ENCODE results near the gene QRFP.

The QRFP gene

DNA sequence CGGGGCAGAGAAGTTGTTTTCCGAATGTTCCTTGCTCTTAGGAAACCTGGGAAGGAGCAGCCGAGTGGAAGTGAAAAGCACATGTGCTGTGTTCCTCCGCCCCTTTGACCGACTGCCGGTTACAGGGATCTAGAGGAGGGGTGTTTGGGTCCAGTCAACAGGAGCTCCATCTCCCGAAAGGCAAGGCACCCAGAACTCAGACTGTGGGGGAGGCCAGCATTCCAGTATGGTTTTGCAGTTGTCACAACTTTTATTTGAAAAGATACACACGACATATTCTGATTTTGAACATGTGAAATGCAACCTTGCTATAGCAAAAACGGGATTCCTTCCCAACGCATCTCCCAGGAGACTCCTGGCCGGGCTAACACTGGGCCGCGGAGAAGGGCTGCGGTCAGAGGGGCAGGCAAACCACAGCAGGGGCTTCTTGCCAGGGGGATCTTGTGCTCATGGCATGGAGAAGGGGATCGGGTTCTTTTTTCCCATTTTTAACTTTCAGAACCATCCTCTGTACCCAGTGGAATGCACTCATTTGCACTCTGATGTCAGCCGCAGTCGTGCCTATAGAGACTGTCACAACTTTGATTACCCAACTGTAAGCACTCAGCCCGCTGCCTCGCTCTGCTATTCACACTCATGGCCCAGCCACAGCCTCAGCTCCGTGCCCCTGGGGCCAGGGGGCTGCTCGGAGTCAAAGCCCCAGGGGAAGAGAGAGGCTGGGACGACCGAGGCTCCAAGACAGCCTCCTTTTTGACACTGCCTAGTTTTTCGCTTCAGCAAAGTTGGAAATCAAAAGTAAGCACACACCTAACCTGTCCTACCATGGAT lies 3.9 kb downstream of the QRFP start:
- no peak overlapping the region for H3K27ac ChIP-seq
- TF ChIP-seq, protein P1, sequence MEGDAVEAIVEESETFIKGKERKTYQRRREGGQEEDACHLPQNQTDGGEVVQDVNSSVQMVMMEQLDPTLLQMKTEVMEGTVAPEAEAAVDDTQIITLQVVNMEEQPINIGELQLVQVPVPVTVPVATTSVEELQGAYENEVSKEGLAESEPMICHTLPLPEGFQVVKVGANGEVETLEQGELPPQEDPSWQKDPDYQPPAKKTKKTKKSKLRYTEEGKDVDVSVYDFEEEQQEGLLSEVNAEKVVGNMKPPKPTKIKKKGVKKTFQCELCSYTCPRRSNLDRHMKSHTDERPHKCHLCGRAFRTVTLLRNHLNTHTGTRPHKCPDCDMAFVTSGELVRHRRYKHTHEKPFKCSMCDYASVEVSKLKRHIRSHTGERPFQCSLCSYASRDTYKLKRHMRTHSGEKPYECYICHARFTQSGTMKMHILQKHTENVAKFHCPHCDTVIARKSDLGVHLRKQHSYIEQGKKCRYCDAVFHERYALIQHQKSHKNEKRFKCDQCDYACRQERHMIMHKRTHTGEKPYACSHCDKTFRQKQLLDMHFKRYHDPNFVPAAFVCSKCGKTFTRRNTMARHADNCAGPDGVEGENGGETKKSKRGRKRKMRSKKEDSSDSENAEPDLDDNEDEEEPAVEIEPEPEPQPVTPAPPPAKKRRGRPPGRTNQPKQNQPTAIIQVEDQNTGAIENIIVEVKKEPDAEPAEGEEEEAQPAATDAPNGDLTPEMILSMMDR (IDR thresholded peaks at IDR 0.05) = no peak
- TF ChIP-seq ZFX (IDR thresholded peaks at IDR 0.05; ENCODE audit: borderline replicate concordance) = no peak

DNA sequence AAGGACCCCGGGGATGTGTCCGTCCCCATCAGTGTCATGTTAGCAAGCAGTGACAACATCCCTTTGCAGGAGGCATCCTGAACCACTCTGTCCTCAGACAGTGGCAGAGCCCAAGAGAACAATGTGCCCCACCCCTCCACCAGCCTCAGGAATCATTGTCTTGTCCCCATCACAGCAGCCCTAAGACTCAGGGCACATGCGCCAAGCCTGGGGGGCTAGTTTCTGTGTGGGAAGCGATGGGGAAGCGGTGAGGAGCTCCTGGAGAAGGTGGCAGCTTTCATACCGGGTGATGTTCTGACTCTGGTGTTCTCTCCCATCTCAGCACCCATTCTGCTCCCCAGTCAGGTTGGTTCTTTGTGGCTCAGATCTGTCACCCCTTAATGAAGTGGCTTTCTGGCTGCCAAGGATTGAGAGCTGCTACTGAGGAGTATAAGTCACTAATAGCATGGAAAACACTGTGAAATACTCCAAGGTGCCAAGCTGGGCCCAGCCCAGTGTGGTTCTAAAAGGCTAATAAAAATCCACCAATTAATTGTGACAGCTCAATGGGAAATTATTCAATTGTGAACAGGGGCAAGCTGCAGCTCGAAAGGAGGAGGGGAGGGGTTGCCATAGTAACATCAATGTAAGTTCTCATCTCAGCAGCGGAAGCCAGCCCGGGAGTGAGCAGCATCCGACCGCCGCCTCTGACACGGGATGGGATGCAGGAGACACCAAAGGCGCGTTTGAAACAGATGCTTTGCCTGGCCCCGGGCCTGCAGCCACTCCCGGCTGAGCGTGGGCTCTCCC lies 4.7 kb downstream of the QRFP start:
- TF ChIP-seq ZFX (IDR thresholded peaks at IDR 0.05; ENCODE audit: borderline replicate concordance) = no peak
- TF ChIP-seq, protein P1 (IDR thresholded peaks at IDR 0.05) = no peak
- no peak overlapping the region for H3K27ac ChIP-seq

DNA sequence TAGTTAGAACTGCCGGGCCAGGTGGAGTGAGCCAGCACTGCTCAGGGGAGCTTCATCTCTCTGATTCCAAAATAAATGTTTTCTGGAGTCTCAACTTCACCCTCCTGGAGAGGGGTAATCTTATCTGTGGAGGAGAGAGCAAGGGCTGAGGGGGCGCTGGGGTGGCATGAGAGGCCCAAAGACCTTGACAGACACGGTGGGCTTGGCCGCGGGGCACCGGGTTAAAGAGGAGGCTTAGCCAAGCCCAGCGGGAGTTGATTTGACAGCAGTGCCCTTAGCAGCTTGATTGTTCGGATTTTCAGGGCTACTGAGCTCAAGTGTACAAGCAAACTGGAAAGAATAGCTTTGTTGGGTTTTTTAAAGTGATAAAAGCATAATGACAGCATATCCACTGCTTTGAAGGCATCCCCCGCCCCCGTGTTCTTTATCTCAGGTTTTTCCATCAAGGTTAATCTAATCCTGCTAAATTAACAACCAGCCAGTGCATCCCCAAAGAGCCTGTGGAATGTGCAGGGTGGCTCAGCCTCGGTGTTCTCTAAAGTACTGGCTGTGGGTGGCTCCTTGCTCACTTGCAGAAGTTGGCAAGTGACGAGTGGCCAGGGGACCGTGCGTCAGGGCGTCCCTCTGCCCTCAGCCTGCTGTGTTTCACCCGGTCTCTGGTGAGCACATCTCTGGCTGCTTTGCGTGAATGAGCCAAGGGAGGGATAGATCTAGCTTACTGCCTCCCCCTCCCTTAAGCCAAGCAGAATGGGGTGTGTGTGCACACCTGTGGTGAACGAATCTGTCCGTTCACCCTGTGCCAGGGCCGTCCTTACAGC lies 5.5 kb downstream of the QRFP start:
- TF ChIP-seq, protein P1 (IDR thresholded peaks at IDR 0.05) = no peak
- no peak for TF ChIP-seq ZFX (IDR thresholded peaks at IDR 0.05; ENCODE audit: borderline replicate concordance)

DNA sequence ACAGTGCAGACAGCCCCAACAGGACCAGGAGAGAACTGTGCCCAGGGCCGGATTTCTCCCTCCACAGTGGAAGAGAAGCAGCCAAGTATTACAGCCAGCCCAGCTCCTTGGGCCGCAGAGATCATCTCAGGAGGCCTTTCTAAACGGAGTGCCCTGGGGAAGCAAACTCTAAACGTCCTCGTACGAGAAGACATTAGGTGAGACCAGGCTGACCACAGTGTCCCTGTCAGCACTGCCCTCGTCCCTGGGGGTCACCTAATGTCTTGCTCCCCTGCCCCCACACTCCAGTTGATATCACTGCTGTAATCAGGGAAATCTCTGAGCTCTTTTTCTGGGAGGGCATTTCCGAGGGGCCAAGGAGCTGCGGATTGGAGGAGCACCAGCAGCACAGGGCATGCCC lies 6.5 kb downstream of the QRFP start:
- no peak for TF ChIP-seq ZFX (IDR thresholded peaks at IDR 0.05; ENCODE audit: borderline replicate concordance)
- TF ChIP-seq, protein P1 (IDR thresholded peaks at IDR 0.05) = no peak
- H3K27ac ChIP-seq = no peak overlapping the region

More for the DNA sequence above, 5.5 kb downstream of the QRFP start:
- no peak overlapping the region for H3K27ac ChIP-seq

DNA sequence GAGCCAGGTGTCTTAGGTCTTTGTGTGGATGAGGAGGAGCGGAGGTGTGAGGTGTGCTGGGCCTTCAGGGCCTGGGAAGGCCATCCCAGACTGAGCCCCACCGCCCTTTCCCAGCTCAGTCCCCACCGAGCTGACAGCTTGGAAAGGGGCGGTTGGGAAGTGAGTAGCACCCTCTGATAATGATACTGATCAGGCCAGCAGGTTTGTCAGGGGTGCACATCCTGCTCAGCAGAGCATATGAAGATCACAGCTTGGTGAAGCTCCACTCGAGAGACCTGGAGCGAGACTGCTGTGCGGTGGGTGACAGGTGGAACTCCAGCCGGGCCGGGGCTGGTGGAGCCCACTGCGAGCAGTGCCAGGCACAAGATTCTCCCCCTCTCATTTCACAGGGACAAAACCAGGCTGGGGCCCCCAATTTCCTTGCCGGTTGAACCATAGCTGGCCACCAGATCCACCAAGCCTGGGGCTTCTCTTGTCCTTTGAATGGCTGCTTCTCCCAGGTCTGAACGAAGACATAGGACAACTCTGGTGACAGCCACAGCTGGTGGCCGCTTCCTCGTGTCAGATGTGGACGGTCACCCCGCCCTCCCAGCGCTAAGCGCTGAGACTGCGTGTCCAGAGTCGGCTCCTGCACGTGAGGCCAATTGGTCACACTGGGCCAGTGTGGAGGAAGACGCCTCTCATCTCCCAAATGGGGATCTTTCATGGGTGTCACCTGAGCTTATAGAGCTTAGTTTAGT lies 8.3 kb downstream of the QRFP start:
- no peak for TF ChIP-seq ZFX (IDR thresholded peaks at IDR 0.05; ENCODE audit: borderline replicate concordance)
- TF ChIP-seq, protein P1 (IDR thresholded peaks at IDR 0.05) = no peak
- H3K27ac ChIP-seq = no peak overlapping the region

DNA sequence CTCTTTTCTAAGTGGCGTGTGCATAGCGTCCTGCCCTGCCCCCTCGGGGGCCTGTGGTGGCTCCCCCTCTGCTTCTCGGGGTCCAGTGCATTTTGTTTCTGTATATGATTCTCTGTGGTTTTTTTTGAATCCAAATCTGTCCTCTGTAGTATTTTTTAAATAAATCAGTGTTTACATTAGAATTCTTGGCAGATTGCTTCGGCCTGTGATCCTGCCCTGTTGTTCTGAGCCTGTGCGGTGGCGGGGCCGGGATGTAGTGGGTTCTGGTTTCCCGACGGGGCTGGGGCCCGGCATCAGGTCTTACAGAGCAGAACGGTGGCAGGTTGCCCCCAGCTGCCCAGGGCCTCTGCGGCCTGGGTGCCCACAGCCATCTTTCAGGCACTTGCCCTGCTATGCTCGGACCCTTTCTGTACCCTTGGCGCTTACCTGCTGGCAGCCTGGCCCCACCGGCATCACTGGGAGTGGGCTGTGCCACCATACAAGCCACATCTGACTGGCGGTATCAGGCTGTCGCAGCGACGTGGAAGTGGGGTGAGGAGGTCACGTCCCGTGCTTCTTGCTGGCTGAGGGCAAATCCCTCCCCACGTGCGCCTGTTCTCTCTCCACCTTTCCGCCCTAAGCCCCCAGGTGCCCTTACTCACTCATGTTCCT lies 9.0 kb downstream of the QRFP start:
- no peak overlapping the region for H3K27ac ChIP-seq
- TF ChIP-seq ZFX (IDR thresholded peaks at IDR 0.05; ENCODE audit: borderline replicate concordance) = no peak
- TF ChIP-seq, protein P1 (IDR thresholded peaks at IDR 0.05) = no peak

All from 22Rv1 (cell line).